GM13977 (cell line): Measurements from ENCODE around the gene LAPTM5.
"Not testable (repeated sequence)": the region's sequence is repeated elsewhere in the genome, so short reads cannot be mapped to it uniquely, and the experiment has no call there.

Experiments used
- DNase-seq: peaks from one replicate; pipeline ENCODE4 v3.0.0; 2012; ENCODE audit warnings: low spot score
- CTCF ChIP-seq: IDR thresholded peaks from 2 replicates; pipeline ENCODE4 v1.5.1; 2012; ENCODE audit warnings: mild to moderate bottlenecking, control low read depth; ENCODE audit not compliant: insufficient read depth; ENCODE audit errors: extremely low read depth, missing control alignments
- in situ Hi-C: fragments of 300-500 bp; cut with MboI; formaldehyde crosslinking; loops from one replicate; pipeline ENCODE4 v1.12.0; 2022; ENCODE audit warnings: low sequenced_read_pairs, low pct_unique_long_range_greater_than_20kb, mixed read lengths, inconsistent platforms; ENCODE audit not compliant: unreplicated experiment

LAPTM5 gene

GRCh38 chr1:30791868-30792267 is 34.3 kb upstream of the LAPTM5 start:
- no peak for DNase-seq
- in situ Hi-C loops = loop anchor here (5.0 kb wide), 1 partner anchor 120 kb away; no protein-coding TSS in a partner anchor
- TF ChIP-seq CTCF = no peak

- peak; percentile 54 for DNase-seq
- no peak for TF ChIP-seq CTCF
- in situ Hi-C loops = loop anchor here (5.0 kb wide), 1 partner anchor 121 kb away; no protein-coding TSS in a partner anchor
These were observed 33.5 kb upstream of the LAPTM5 start for GRCh38 chr1:30790850-30791778.

- not testable (repeated sequence) for DNase-seq
- in situ Hi-C loops = loop anchor here (5.0 kb wide), 1 partner anchor 122 kb away; no protein-coding TSS in a partner anchor
These were observed 32.6 kb upstream of the LAPTM5 start for GRCh38 chr1:30790256-30790525.

- in situ Hi-C loops = loop anchor here (5.0 to 10.0 kb wide), 2 partner anchors 65 to 123 kb away; partner anchors contain the start of gene MATN1
- no peak for DNase-seq
- TF ChIP-seq CTCF = no peak
These were observed 32.0 kb upstream of the LAPTM5 start for GRCh38 chr1:30789388-30790255.

GRCh38 chr1:30788580-30789387 is 31.2 kb upstream of the LAPTM5 start:
- in situ Hi-C loops = loop anchor here (10.0 kb wide), 1 partner anchor 64 kb away; the partner anchor contains the start of gene MATN1
- DNase-seq = no peak
- no peak for TF ChIP-seq CTCF

GRCh38 chr1:30787856-30788495 is 30.4 kb upstream of the LAPTM5 start:
- in situ Hi-C loops = loop anchor here (10.0 kb wide), 1 partner anchor 63 kb away; the partner anchor contains the start of gene MATN1
- TF ChIP-seq CTCF = no peak

More at GRCh38 chr1:30787856-30788495, 30.4 kb upstream of the LAPTM5 start:
- DNase-seq = no peak
